Endothelial cell of umbilical vein (primary cell): ENCODE data around the gene NEDD4L.

Experiments
- EZH2 ChIP-seq: IDR thresholded peaks from 2 replicates; pipeline ENCODE4 v1.6.1; 2012; ENCODE audit warnings: borderline replicate concordance, low read depth, mild to moderate bottlenecking, moderate library complexity, low read length, inconsistent platforms; ENCODE audit not compliant: severe bottlenecking
- FOS ChIP-seq: IDR thresholded peaks from 2 replicates; pipeline ENCODE4 v1.6.1; 2011; ENCODE audit warnings: mild to moderate bottlenecking, low read length, moderate library complexity, borderline replicate concordance; ENCODE audit not compliant: insufficient read depth
- JUN ChIP-seq: IDR thresholded peaks from 2 replicates; pipeline ENCODE4 v1.6.1; 2011; ENCODE audit warnings: borderline replicate concordance, low read depth; ENCODE audit not compliant: insufficient read length, insufficient read depth
- MYC ChIP-seq: IDR thresholded peaks from one replicate; pipeline ENCODE4 v1.6.1; 2011; ENCODE audit warnings: mild to moderate bottlenecking, low read depth, low read length
- POLR2A ChIP-seq: IDR thresholded peaks from 2 replicates; pipeline ENCODE4 v1.6.1; 2012; ENCODE audit warnings: low read depth, mild to moderate bottlenecking, control low read depth, low read length
- POLR2AphosphoS5 ChIP-seq: IDR thresholded peaks from 2 replicates; pipeline ENCODE4 v1.6.1; 2012; ENCODE audit warnings: low read depth, mild to moderate bottlenecking, control low read depth, low read length, moderate library complexity; ENCODE audit not compliant: insufficient read depth
- TF ChIP-seq, protein P1 (sequence below), 2 donors: IDR thresholded peaks; 1 replicate in 1 of 2; 2 replicates in 1 of 2; pipeline ENCODE4 v1.5.1; 2011; ENCODE audit warnings: low read length in 2 of 2, mild to moderate bottlenecking in 2 of 2, moderate library complexity in 2 of 2, control low read depth in 1 of 2, inconsistent platforms in 1 of 2, low read depth in 1 of 2; ENCODE audit not compliant: insufficient read depth in 1 of 2; ENCODE audit errors: extremely low read depth in 1 of 2

DNA sequence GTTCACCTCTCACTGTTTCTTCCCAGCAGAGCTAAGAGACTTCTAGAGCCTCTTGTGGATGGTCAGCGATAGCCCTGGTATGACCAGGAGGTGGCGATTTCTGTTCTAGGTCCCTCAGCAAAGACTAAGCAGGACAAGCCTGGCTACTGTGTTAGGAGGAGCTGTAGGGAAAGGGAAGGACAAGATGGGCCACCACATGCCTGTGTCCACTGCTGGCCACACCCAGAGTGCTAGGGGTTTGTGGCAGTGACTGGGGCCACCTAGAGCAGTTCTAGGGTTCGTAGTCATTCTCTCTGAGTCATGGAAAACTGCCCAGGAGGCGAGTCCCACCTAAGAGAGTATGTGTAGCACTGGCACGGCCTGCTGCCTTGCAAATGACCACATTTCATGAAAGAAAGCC, 405.4 kb downstream of the NEDD4L start:
- TF ChIP-seq, protein P1, sequence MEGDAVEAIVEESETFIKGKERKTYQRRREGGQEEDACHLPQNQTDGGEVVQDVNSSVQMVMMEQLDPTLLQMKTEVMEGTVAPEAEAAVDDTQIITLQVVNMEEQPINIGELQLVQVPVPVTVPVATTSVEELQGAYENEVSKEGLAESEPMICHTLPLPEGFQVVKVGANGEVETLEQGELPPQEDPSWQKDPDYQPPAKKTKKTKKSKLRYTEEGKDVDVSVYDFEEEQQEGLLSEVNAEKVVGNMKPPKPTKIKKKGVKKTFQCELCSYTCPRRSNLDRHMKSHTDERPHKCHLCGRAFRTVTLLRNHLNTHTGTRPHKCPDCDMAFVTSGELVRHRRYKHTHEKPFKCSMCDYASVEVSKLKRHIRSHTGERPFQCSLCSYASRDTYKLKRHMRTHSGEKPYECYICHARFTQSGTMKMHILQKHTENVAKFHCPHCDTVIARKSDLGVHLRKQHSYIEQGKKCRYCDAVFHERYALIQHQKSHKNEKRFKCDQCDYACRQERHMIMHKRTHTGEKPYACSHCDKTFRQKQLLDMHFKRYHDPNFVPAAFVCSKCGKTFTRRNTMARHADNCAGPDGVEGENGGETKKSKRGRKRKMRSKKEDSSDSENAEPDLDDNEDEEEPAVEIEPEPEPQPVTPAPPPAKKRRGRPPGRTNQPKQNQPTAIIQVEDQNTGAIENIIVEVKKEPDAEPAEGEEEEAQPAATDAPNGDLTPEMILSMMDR (IDR thresholded peaks at IDR 0.05; ENCODE audit: extremely low read depth in 1 of 2, insufficient read depth in 1 of 2, low read depth in 1 of 2, low read length in 2 of 2): no peak
- no peak for TF ChIP-seq POLR2AphosphoS5
- no peak for TF ChIP-seq EZH2
- TF ChIP-seq POLR2A: no peak
- TF ChIP-seq FOS: no peak
- no peak for TF ChIP-seq MYC
- TF ChIP-seq JUN: no peak
